Lower leg skin (tissue), 3 donors: ENCODE results near the gene ZNF468.

Experiments
- CTCF ChIP-seq, 3 donors: fragments of 450-650 bp; IDR thresholded peaks; one replicate each; pipeline ENCODE4 v1.5.1; 2016; ENCODE audit warnings: antibody characterized with exemption in 3 of 3, mild to moderate bottlenecking in 3 of 3, moderate library complexity in 2 of 3
- POLR2A ChIP-seq, 2 donors: fragments of 450-650 bp; IDR thresholded peaks; one replicate each; pipeline ENCODE4 v1.6.1; 2016 to 2017; ENCODE audit warnings: antibody characterized with exemption in 2 of 2, mild to moderate bottlenecking in 1 of 2, moderate library complexity in 1 of 2

GRCh38 chr19:52889931-52890330 lies 32.5 kb upstream of the ZNF468 start:
- no peak for TF ChIP-seq CTCF (IDR thresholded peaks at IDR 0.05)
- no peak for TF ChIP-seq POLR2A (IDR thresholded peaks at IDR 0.05)
